HG03025 (cell line): ENCODE results near the gene SNX8.
"Not testable (repeated sequence)": the region's sequence is repeated elsewhere in the genome, so short reads cannot be mapped to it uniquely, and the experiment has no call there.

ENCODE experiments used
- ATAC-seq: cut with Tn5 transposase; IDR thresholded peaks from one replicate; pipeline ENCODE4 v1.9.1; 2021; ENCODE audit warnings: mild to moderate bottlenecking, moderate library complexity; ENCODE audit not compliant: unreplicated experiment, low FRiP score

SNX8 gene, protein sequence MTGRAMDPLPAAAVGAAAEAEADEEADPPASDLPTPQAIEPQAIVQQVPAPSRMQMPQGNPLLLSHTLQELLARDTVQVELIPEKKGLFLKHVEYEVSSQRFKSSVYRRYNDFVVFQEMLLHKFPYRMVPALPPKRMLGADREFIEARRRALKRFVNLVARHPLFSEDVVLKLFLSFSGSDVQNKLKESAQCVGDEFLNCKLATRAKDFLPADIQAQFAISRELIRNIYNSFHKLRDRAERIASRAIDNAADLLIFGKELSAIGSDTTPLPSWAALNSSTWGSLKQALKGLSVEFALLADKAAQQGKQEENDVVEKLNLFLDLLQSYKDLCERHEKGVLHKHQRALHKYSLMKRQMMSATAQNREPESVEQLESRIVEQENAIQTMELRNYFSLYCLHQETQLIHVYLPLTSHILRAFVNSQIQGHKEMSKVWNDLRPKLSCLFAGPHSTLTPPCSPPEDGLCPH

GRCh38 chr7:2314209-2314955 lies at the start of gene SNX8:
TSS of gene SNX8 (minus strand) at chr7:2314441. CDS start at chr7:2314421, 20 bp downstream.
- peak; percentile 66 for ATAC-seq

DNA sequence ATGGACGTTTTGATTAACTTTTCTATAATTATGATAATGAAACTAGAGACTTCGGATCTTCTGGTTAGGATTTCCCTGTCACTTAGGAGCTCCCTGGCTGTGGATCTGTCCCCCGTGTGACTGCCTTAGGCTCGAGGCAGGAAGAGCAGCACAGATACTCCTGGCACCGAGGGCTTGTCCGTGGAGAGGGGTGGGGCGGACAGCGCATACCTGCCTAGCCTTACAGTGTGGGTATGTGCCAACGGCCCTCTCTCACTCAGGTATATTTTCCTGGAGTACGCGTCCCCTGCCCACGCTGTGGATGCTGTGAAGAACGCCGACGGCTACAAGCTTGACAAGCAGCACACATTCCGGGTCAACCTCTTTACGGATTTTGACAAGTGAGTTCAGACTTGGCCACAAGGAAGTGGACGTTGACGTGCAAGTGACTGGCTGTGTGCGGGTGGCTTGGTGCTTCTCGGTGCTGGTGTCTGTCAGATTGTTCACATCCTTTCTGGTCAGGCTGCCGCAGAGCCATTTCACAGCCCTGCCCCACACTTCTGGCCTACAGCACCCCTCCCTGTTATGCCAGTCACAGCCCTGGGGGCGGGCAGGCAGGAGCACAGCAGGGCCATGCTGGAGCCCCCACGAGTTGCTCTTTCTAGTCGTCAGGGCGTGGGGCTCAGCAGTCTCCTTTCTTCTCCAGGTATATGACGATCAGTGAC lies 48.3 kb upstream of the SNX8 start:
- ATAC-seq, result no peak

DNA sequence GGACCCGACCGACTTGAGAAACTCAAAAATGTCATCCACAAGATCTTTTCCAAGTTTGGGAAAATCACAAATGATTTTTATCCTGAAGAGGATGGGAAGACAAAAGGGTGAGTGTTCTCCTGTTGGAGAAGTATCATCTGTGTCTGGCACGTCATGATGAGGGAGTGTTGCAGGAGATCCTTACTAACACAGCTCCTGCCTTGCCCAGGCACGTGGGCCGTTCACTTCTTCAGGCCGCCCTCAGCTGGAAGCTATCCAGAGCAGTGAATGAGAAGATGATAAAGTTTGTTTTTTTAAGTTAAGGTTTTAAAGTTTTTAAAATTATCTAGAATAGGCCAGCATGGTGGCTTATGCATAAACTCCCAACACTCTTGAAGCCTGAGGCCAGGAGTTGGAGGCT lies 46.6 kb upstream of the SNX8 start:
- ATAC-seq, result no peak

GRCh38 chr7:2359610-2360009 lies 45.4 kb upstream of the SNX8 start:
- no peak for ATAC-seq

DNA sequence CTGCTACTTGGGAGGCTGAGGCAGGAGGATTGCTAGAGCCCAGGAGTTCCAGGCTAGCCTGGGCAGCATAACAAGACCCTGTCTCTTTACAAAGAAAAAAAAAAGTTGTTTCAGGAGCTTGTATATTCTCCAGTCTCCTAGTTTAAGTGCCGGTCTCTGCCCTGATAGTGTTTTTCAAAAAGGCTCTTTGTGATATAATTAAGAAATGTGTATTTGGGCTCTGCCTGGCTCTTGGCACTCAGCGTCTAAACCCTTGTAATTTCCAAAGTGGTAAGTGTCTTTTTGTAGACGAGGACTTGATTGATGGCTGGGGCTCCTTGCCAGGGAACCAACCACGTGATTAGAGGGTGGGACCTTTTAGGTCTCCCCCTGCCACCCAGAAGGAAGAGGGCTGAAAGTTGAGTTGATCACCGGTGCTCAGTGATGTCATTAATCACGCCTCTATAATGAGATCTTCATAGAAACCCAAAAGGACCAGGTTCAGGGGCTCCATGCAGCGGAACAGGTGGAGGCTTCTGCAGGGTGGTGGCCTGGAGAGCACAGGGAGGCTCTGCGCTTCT lies 44.8 kb upstream of the SNX8 start:
- no peak for ATAC-seq

DNA sequence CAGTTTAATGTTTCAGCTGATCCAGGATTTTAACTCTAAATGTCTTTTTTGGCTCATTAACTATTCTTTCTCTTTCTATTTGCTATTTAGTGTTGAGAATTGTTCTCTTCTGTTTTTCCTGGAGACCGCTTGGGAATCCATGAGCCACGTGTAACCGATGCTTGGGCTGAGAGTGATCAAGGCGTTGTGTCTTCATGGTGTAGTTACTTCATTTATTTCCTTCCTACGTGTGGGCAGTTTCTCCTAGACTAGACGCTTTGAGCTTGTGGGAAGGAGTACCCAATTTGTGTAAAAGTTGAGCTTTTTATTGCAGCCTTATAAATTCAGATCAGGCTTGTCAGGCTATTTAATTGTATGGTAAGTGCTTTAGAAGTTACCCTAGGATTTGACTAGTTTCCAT lies 43.3 kb upstream of the SNX8 start:
- no peak for ATAC-seq

GRCh38 chr7:2357165-2357564 lies 42.9 kb upstream of the SNX8 start:
- no peak for ATAC-seq

DNA sequence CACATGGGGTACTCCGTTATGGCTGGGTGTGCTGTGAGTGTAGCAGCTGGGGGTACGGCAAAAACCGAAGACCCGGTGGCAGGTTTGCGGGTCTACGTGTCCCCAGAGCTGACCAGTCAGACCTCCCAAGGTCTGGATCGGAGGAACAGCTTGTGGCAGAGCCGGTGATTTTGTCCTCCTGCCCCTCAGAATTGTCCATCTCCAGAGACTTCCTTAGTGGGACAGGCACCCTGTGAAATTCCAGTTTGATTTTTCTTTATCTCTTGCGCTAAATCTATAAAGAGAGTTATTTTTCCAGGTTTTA lies 41.4 kb upstream of the SNX8 start:
- ATAC-seq, result no peak

DNA sequence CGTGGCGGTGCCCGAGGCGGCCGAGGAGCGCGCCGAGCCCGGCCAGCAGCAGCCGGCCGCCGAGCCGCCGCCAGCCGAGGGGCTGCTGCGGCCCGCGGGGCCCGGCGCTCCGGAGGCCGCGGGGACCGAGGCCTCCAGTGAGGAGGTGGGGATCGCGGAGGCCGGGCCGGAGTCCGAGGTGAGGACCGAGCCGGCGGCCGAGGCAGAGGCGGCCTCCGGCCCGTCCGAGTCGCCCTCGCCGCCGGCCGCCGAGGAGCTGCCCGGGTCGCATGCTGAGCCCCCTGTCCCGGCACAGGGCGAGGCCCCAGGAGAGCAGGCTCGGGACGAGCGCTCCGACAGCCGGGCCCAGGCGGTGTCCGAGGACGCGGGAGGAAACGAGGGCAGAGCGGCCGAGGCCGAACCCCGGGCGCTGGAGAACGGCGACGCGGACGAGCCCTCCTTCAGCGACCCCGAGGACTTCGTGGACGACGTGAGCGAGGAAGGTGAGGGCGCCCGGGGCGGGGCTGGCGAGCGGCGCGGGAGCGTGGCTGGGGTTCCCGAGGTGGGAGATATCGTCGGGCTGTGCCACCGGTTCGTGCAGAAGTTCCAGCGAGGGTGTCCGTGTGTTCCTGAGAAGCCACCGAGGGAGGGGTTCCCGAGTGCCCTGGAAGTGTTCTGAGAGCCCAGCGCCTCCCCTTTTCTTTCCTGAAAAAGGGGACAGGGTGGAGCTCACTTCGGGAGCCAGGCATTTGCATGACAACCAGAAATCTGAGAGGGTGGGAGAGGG lies 40.9 kb upstream of the SNX8 start:
- peak; percentile 31 for ATAC-seq

DNA sequence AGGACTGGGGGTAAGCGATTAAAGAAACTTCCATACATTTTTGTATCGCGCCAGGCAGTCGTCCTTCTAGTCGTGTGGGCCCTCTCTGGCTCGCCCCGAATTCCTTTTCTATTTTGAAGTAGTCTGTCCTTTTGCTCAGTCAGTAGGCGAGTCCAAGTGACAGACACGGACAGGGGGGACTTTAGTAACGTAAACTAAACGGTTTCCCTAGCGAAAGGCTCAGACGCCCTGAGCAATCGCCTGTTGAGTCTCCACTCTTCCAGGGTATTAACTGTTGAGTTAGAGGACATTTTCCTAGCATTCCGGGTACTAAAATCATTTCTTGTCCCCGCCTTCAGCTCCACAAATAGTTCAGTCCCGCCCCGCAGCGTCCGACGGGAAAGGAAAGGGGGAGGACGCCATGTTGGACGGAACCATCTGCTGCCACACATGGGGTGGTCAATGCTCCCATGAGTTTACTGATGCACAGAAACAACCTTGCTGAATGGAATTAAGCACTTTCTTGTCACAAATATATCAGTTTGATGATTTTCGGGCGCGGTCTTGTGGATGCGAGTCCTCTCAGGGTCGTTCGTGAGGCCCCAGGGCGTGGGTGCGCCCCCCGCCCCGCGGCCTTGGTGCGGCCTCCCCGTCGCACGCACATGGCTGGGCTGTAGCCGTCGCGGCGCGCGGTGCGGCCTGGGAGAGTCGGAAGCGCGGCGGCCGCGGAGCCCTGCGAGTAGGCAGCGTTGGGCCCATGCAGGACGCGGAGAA lies 40.1 kb upstream of the SNX8 start, which contains the start of gene EIF3B:
Gene EIF3B (plus strand): TSS at position 642 of the 753 bp plus-strand sequence. CDS start 95 bp downstream, at position 737.
- peak; percentile 84 for ATAC-seq

DNA sequence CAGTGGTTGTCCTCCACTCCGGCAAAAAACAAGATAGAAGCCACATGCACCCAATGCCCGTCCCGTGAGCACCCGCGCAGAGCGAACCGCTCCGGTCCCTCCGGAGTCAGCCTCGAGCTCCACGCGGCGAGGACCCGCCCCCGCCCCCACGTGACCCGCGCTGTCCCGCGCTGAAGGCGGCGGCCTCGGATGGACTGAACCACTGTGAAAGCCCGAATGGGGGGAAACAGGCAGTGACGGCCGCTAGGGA lies 39.6 kb upstream of the SNX8 start:
- peak; percentile 45 for ATAC-seq

DNA sequence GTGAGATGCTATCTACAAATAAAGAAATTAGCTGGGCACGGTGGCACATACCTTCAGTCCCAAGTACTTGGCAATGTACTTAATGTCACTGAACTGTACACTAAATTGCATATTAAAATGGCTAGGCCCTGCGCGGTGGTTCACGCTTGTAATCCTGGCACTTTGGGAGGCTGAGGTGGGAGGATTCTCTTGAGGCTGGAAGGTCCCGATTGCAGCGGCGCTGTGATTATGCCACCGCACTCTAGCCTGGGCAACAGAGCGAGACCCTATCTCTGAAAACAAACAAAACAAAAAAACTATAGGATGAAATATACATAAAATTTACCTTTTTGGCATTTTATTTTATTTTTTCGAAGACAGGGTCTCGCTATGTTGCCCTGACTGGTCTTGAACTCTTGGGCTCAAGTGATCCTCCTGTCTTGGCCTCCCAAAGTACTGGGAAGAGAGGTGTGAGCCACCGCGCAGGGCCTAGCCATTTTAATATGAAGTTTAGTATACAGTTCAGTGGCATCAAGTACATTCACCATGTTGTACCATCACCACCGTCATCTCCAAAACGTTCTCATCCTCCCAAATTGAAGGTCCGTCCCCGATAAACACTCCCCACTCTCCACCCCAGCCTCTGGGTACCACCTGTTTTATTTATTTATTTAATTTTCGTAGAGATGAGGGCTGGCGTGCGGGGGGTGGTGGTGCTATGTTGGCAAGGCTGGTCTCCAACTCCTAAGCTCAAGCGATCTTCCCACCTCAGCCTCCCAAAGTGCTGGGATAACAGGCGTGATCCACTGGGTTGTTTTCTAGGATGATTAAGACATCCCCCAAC lies 39.1 kb upstream of the SNX8 start:
- no peak for ATAC-seq

GRCh38 chr7:2350861-2351260 lies 36.6 kb upstream of the SNX8 start:
- no peak for ATAC-seq

DNA sequence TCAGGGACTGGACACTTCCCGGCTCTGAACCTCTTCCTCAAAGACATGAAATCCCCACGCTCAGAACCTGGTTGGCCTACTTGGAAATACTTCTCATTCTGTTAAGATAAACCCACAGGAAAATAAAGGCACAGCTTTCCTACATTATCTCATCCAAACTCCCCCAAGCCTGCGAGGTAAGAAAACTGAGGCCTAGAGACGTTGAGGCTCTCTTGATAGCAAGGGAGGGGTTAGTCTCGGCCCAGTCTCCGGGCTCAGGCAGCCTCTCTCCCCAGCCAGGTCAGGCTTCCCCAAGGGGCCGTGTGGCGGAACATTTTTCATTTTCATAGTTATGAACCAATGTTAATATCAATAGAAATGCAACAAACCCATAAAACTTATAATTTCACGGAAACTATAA lies 35.8 kb upstream of the SNX8 start:
- ATAC-seq, result no peak

DNA sequence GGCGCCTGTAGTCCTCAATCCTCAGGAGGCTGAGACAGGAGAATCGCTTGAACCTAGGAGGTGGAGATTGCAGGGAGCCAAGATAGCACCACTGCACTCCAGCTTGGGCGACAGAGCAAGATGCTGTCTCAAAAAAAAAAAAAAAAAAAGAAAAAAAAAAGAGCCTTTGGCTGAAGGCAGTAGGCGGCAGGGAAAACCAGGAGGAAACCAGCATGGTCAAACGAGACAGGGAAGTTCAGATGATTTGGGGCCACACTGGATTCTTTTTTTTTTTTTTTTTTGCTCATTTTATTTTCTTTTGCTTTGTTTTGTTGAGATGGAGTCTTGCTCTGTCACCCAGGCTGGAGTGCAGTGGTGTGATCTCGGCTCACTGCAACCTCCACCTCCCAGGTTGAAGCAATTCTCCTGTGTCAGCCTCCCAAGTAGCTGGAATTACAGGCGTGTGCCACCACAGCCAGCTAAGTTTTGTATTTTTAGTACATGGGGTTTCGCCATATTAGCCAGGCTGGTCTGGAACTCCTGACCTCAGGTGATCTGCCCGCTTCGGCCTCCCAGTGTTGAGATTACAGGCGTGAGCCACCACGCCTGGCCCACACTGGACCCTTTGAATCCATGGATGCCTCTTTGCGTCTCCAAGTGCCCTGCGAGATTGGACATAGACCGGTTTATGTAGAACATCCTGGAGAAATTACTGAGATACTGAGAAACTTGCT lies 33.3 kb upstream of the SNX8 start:
- ATAC-seq, result not testable (repeated sequence)

- no peak for ATAC-seq
These were observed 22.5 kb upstream of the SNX8 start for GRCh38 chr7:2336626-2337299.

DNA sequence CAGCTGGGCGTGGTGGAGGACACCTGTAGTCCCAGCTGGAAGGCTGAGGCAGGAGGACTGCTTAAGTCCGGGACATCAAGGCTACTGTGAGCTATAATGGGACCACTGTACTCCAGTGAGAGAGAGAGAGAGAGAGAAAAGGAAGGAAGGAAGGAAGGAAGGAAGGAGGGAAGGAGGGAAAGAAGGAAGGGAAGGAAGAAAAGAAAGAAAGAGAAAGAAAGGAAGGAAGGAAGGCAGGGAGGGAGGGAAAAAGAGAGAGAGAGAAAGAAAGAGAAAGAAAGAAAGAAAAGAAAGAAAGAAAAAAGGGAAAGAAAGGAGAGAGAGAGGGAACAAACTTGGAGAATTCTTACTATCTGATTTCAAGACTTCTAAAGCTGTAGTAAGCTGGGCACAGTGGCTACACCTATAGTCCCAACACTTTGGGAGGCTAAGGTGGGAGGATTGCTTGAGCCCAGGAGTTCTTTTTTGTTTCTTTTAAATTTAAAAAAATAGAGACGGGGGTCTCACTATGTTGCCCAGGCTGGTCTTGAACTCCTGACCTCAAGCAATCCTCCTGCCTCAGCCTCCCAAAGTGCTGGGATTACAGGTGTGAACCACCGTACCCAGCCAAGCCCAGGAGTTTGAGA lies 18.5 kb upstream of the SNX8 start:
- not testable (repeated sequence) for ATAC-seq
